B cell (primary cell): Measurements from ENCODE around the gene CECR2. TPM values are rescaled to one million over a fixed set of nuclear protein-coding genes. Genes with fewer than 3 reads are reported as not detected.

Experiments used
- ATAC-seq: fragments of 200-7000 bp; cut with Tn5 transposase; one replicate; pipeline ENCODE4 v1.10.0; 2021; ENCODE audit warnings: low read depth, mild to moderate bottlenecking, moderate number of reproducible peaks, moderate library complexity
- CTCF ChIA-PET: fragments of 350-600 bp; sonication (Branson Sonifier 250); formaldehyde crosslinking; loops from one replicate; lab custom pipeline; 2021; ENCODE audit warnings: antibody characterized with exemption, inconsistent platforms; lab: Charles Lee
- POLR2A ChIA-PET: fragments of 350-600 bp; sonication (Branson Sonifier 250); formaldehyde crosslinking; loops from one replicate; lab custom pipeline; 2021; ENCODE audit warnings: antibody characterized with exemption; lab: Charles Lee
- DNase-seq: peaks from one replicate; pipeline ENCODE4 v3.0.0; 2013
- H2AFZ ChIP-seq: 2 replicates; pipeline ENCODE4 v1.6.1; 2012; ENCODE audit warnings: mild to moderate bottlenecking, low read depth, low read length; ENCODE audit not compliant: insufficient read depth, poor library complexity, severe bottlenecking
- H3K27ac ChIP-seq, 2 donors: 1 replicate in 1 of 2; 2 replicates in 1 of 2; pipeline ENCODE4 v1.5.1; 2012 to 2013; ENCODE audit warnings: low read length in 2 of 2, mild to moderate bottlenecking in 2 of 2, moderate library complexity in 1 of 2
- H3K27me3 ChIP-seq, 4 experiments: fragments of 200-600 bp in 1 of 4; sonication (generic) in 1 of 4; replicated peaks in 1 of 4; 1 replicate in 2 of 4; 2 replicates in 2 of 4; pipeline versions ENCODE4 v1.6.1 to v1.7.0; 2013 to 2016; ENCODE audit warnings: low read length in 3 of 4, mild to moderate bottlenecking in 2 of 4, mixed read lengths in 1 of 4, moderate library complexity in 1 of 4; ENCODE audit not compliant: insufficient read depth in 4 of 4, control insufficient read depth in 3 of 4; ENCODE audit errors: control extremely low read depth in 1 of 4
- H3K36me3 ChIP-seq, 2 experiments: replicated peaks in 1 of 2; 1 replicate in 1 of 2; 2 replicates in 1 of 2; pipeline versions ENCODE4 v1.6.1 to v1.7.1; 2013; ENCODE audit warnings: low read length in 1 of 2; ENCODE audit not compliant: insufficient read depth in 2 of 2, control insufficient read depth in 1 of 2; ENCODE audit errors: control extremely low read depth in 1 of 2, extremely low read depth in 1 of 2
- H3K4me1 ChIP-seq, 2 donors: fragments of 200-600 bp in 1 of 2; sonication (generic) in 1 of 2; 1 replicate in 1 of 2; 2 replicates in 1 of 2; pipeline versions ENCODE4 v1.5.1 to v1.6.1; 2013 to 2017; ENCODE audit warnings: low read length in 2 of 2; ENCODE audit not compliant: control insufficient read depth in 2 of 2, insufficient read depth in 2 of 2
- H3K4me2 ChIP-seq: replicated peaks from 2 replicates; pipeline ENCODE3; 2012; ENCODE audit warnings: mild to moderate bottlenecking, low read depth, low read length; ENCODE audit not compliant: poor library complexity, severe bottlenecking
- H3K4me3 ChIP-seq, 5 experiments: fragments of 200-600 bp in 1 of 5; sonication (generic) in 1 of 5; 1 replicate in 3 of 5; 2 replicates in 2 of 5; pipeline versions ENCODE4 v1.5.1 to v1.7.0; 2011 to 2016; ENCODE audit warnings: low read length in 4 of 5, mild to moderate bottlenecking in 4 of 5, low read depth in 2 of 5, control low read depth in 1 of 5, moderate library complexity in 1 of 5; ENCODE audit not compliant: insufficient read depth in 1 of 5; ENCODE audit errors: control extremely low read depth in 1 of 5, extremely low read depth in 1 of 5
- H3K79me2 ChIP-seq: fragments of 200-600 bp; sonication (generic); one replicate; pipeline ENCODE4 v1.6.0; 2016; ENCODE audit warnings: low read length; ENCODE audit not compliant: control insufficient read depth, insufficient read depth
- H3K9ac ChIP-seq: fragments of 200-600 bp; sonication (generic); 2 replicates; pipeline ENCODE4 v1.6.1; 2017; ENCODE audit warnings: mild to moderate bottlenecking, low read length, moderate library complexity
- H3K9me3 ChIP-seq, 3 donors: one replicate each; pipeline versions ENCODE4 v1.6.1 to v1.7.1; 2013; ENCODE audit warnings: low read length in 2 of 3; ENCODE audit not compliant: control insufficient read depth in 2 of 3, insufficient read depth in 1 of 3; ENCODE audit errors: control extremely low read depth in 1 of 3
- H4K20me1 ChIP-seq: 2 replicates; pipeline ENCODE4 v1.6.0; 2012; ENCODE audit warnings: mild to moderate bottlenecking, low read length; ENCODE audit not compliant: insufficient read depth, control insufficient read depth, poor library complexity, severe bottlenecking
- H3K27ac Mint-ChIP-seq: one replicate; pipeline ENCODE4 v1.8.0; 2021; ENCODE audit warnings: mixed read lengths
- H3K27me3 Mint-ChIP-seq: one replicate; pipeline ENCODE4 v1.8.0; 2021; ENCODE audit warnings: mixed read lengths
- H3K4me1 Mint-ChIP-seq: one replicate; pipeline ENCODE4 v1.8.0; 2021; ENCODE audit warnings: mixed read lengths
- H3K4me3 Mint-ChIP-seq: one replicate; pipeline ENCODE4 v1.8.0; 2021; ENCODE audit warnings: mixed read lengths
- H3K9me3 Mint-ChIP-seq: one replicate; pipeline ENCODE4 v1.8.0; 2022; ENCODE audit warnings: mixed read lengths; ENCODE audit not compliant: insufficient read depth
- CTCF ChIP-seq: fragments of 200-600 bp; IDR thresholded peaks from one replicate; pipeline ENCODE4 v1.8.0; 2022; ENCODE audit warnings: antibody characterized with exemption, mild to moderate bottlenecking
- EZH2 ChIP-seq: IDR thresholded peaks from 2 replicates; pipeline ENCODE4 v1.6.1; 2012; ENCODE audit warnings: borderline replicate concordance, low read depth, mild to moderate bottlenecking, moderate library complexity, low read length; ENCODE audit not compliant: insufficient read depth, poor library complexity, severe bottlenecking
- WGBS: methylation state at CpG from one replicate; pipeline ENCODE4 v1.1.5; 2013; ENCODE audit warnings: missing lambda C conversion rate; ENCODE audit not compliant: insufficient coverage; 5-methylcytosine and 5-hydroxymethylcytosine counted together
- intact Hi-C: fragments of 100-400 bp; cut with micrococcal nuclease; formaldehyde crosslinking; loops from one replicate; pipeline ENCODE4 v1.10.0; 2022
- polyA plus RNA-seq: library from polyadenylated mRNA; depleted of rRNA; stranded (reverse); fragments of >200 nt; gene quantifications from 2 replicates; pipeline ENCODE4 v1.2.3, GENCODE V29; 2012
- total RNA-seq, 2 donors: library from RNA; stranded (reverse); fragments of 120-200 nt in 1 of 2; gene quantifications; 1 replicate in 1 of 2; 2 replicates in 1 of 2; pipeline versions ENCODE4 v1.2.3 to v1.2.4, GENCODE V29; 2013 to 2022

The CECR2 gene
- total and polyA plus RNA-seq, 2 donors (not counting 1 experiment from before 2014, with no cell fraction given) = 0.13 to 6.6 TPM

- Histone ChIP-seq H3K36me3 (no peaks in the 10 kb centered on the region), H3K4me2 (no peak overlapping the region), H3K4me1 (no peaks in the 10 kb centered on the region), H3K27me3 (no peaks in the 10 kb centered on the region), H4K20me1 (no peaks in the 10 kb centered on the region), H3K27ac (no peak overlapping the region), H3K9me3 (peaks cover 0 to 7% (median 0%) of the 10 kb centered on the region in 3 donors), H3K9ac (no peak overlapping the region), H3K79me2 (no peaks in the 10 kb centered on the region), H3K4me3 (no peak overlapping the region), H2AFZ (no peak overlapping the region)
- H3K27me3 Mint-ChIP-seq = no peaks in the 10 kb centered on the region
- no peak for DNase-seq
- intact Hi-C loops = no loop called here
- POLR2A ChIA-PET = no interaction called here
- no peak overlapping the region for H3K27ac Mint-ChIP-seq
- H3K9me3 Mint-ChIP-seq = no peaks in the 10 kb centered on the region
- no peak for ATAC-seq
- CTCF ChIA-PET = interaction anchor here (1.0 kb wide), 1 partner anchor 280 kb away, joined by 3 read pairs; no protein-coding TSS in a partner anchor
- WGBS = 80% methylated on average over 5 of the region's 5 CpGs
- no peaks in the 10 kb centered on the region for H3K4me1 Mint-ChIP-seq
- no peak overlapping the region for H3K4me3 Mint-ChIP-seq
- TF ChIP-seq EZH2 (no peak), CTCF (no peak)
Measured at GRCh38 chr22:17451316-17451715, 82.1 kb downstream of the CECR2 start.

- Mint-ChIP-seq H3K4me1 (peaks cover 6% of the 10 kb centered on the region), H3K27ac (no peak overlapping the region), H3K9me3 (no peaks in the 10 kb centered on the region), H3K4me3 (no peak overlapping the region), H3K27me3 (peaks cover 12% of the 10 kb centered on the region)
- no peak overlapping the region for H3K9ac ChIP-seq
- H3K79me2 ChIP-seq = no peaks in the 10 kb centered on the region
- DNase-seq (no peak), ATAC-seq (no peak)
- CTCF ChIA-PET = interaction anchor here (1.2 kb wide), 1 partner anchor 41 kb away, joined by 3 read pairs; no protein-coding TSS in a partner anchor
- no peaks in the 10 kb centered on the region for H3K36me3 ChIP-seq
- H3K27me3 ChIP-seq = no peaks in the 10 kb centered on the region
- H3K4me3 ChIP-seq = no peak overlapping the region
- H3K27ac ChIP-seq = no peak overlapping the region
- TF ChIP-seq EZH2 = no peak
- no peak for TF ChIP-seq CTCF
- H2AFZ ChIP-seq = no peak overlapping the region
- intact Hi-C loops = no loop called here
- no peaks in the 10 kb centered on the region for H4K20me1 ChIP-seq
- WGBS = 76% methylated on average over 4 of the region's 6 CpGs
- no peaks in the 10 kb centered on the region for H3K4me1 ChIP-seq
- no peak overlapping the region for H3K4me2 ChIP-seq
- H3K9me3 ChIP-seq = no peaks in the 10 kb centered on the region
- POLR2A ChIA-PET = no interaction called here
Measured at GRCh38 chr22:17460895-17461294, 91.6 kb downstream of the CECR2 start.
